ENCODE measurements around the gene STRN4.

STRN4 gene

DNA sequence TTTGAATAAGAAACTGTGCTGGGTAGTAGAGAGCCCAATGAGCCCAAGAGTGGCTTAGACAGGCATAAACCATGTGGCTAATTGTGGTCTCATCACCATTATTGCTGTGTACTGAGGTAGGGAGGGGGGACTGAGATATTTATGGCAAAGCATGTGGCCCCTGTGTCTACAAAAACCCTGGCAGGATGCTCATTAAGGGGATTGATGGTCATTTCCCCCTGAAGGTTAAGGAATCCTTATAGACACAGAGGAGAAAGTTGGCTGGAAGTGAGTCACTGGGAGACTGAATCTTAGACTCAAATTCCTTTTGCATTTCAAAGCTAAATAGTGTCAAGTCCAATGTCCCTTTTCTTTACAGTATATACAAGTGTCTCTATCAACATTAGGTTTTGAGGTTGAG is 75.4 kb downstream of the STRN4 start:
- H3K27ac ChIP-seq, result no peak overlapping the region
- TF ChIP-seq, protein P1, sequence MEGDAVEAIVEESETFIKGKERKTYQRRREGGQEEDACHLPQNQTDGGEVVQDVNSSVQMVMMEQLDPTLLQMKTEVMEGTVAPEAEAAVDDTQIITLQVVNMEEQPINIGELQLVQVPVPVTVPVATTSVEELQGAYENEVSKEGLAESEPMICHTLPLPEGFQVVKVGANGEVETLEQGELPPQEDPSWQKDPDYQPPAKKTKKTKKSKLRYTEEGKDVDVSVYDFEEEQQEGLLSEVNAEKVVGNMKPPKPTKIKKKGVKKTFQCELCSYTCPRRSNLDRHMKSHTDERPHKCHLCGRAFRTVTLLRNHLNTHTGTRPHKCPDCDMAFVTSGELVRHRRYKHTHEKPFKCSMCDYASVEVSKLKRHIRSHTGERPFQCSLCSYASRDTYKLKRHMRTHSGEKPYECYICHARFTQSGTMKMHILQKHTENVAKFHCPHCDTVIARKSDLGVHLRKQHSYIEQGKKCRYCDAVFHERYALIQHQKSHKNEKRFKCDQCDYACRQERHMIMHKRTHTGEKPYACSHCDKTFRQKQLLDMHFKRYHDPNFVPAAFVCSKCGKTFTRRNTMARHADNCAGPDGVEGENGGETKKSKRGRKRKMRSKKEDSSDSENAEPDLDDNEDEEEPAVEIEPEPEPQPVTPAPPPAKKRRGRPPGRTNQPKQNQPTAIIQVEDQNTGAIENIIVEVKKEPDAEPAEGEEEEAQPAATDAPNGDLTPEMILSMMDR (conservative IDR thresholded peaks at IDR 0.05), result no peak
- no peak for TF ChIP-seq ZFX (IDR thresholded peaks at IDR 0.05)

Data from C4-2B (cell line).